Muscle of leg (tissue), 11 donors: Measurements from ENCODE around the gene EPDR1. TPM values are rescaled to one million over a fixed set of nuclear protein-coding genes. Genes with fewer than 3 reads are reported as not detected.
A peak's percentile ranks its signal among the peaks of the same experiment; 100 is the strongest.

Source experiments
- DNase-seq: peaks from one replicate; pipeline ENCODE4 v3.0.0; 2013
- H3K27ac ChIP-seq: one replicate; pipeline ENCODE4 v1.5.1; 2013; ENCODE audit warnings: mild to moderate bottlenecking, low read length, control low read depth
- H3K27me3 ChIP-seq: one replicate; pipeline ENCODE4 v1.6.1; 2013; ENCODE audit warnings: low read length; ENCODE audit not compliant: control insufficient read depth, insufficient read depth
- H3K36me3 ChIP-seq: one replicate; pipeline ENCODE4 v1.6.1; 2013; ENCODE audit warnings: low read length; ENCODE audit not compliant: control insufficient read depth, insufficient read depth
- H3K4me1 ChIP-seq: one replicate; pipeline ENCODE4 v1.6.1; 2013; ENCODE audit warnings: low read length; ENCODE audit not compliant: control insufficient read depth, insufficient read depth
- H3K4me3 ChIP-seq: one replicate; pipeline ENCODE4 v1.5.1; 2013; ENCODE audit warnings: low read length, control low read depth
- H3K9me3 ChIP-seq: replicated peaks from 2 replicates; pipeline ENCODE4 v1.6.1; 2013; ENCODE audit warnings: low read depth, low read length; ENCODE audit not compliant: control insufficient read depth
- WGBS: methylation state at CpG from one replicate; pipeline ENCODE4 v1.1.5; 2013; ENCODE audit warnings: missing lambda C conversion rate; ENCODE audit not compliant: insufficient coverage; 5-methylcytosine and 5-hydroxymethylcytosine counted together
- polyA plus RNA-seq, 8 donors: library from polyadenylated mRNA; unstranded; fragments of 120-200 nt; gene quantifications; one replicate each; pipeline versions ENCODE4 v1.2.1 to v1.2.3, GENCODE V29; 2013; ENCODE audit warnings: inconsistent platforms in 1 of 8, low replicate concordance in 1 of 8; ENCODE audit not compliant: insufficient read length in 8 of 8, insufficient read depth in 1 of 8
- total RNA-seq: library from RNA; stranded (reverse); fragments of 120-200 nt; gene quantifications from one replicate; pipeline ENCODE4 v1.2.4, GENCODE V29; 2013

Gene EPDR1
- total and polyA plus RNA-seq, 9 donors: 57.8 to 108 (median 89.8) TPM

DNA sequence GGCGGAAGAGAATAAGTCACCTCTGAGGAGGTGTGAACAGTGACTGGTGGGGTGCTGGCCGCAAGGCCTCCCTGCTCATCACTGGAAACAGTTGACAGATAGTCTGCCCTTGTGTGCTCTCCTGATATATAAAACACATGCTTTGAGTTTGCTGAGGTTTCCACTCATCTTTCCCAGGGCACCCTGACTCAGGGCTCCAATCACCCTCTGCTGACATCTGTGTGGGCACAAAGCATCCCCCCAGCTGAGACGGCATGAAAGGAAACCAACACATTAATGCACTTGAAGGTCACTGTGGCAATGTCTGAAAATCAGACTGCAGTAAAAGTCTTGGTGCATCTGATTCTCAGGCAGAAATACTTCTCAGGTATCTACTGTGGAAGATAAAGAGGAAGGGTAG is 49.8 kb downstream of the EPDR1 start:
- no peak overlapping the region for H3K4me3 ChIP-seq
- no peaks in the 10 kb centered on the region for H3K36me3 ChIP-seq
- H3K27me3 ChIP-seq: peaks cover 2% of the 10 kb centered on the region
- WGBS: 50% methylated on average over 1 of the region's 3 CpGs
- peaks cover 2% of the 10 kb centered on the region for H3K4me1 ChIP-seq
- no peak overlapping the region for H3K27ac ChIP-seq
- DNase-seq: no peak
- H3K9me3 ChIP-seq: no peaks in the 10 kb centered on the region

DNA sequence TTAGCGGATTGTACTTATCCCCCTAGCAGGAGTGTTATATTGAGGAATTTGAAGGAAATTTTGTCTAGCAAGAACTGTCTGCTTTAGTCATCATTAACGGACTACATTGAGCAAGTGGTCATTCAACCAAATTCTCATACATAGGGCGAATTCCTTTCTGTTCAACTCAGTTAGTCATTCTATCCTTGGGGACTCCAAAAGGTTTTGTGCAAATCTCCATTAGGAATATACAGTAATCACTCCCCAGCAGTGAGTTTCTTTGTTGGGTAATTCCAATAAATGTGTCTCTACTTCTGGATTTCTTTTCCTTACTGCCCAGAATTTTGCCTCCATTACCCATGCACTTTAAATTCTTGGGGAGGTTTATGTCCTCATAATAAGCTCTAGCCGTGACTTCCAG is 51.1 kb downstream of the EPDR1 start:
- H3K27ac ChIP-seq: no peak overlapping the region
- peaks cover 4% of the 10 kb centered on the region for H3K4me1 ChIP-seq
- no peak for DNase-seq
- peaks cover 2% of the 10 kb centered on the region for H3K27me3 ChIP-seq
- WGBS: 78% methylated on average over 1 of the region's 4 CpGs
- H3K36me3 ChIP-seq: no peaks in the 10 kb centered on the region
- H3K9me3 ChIP-seq: no peaks in the 10 kb centered on the region
- no peak overlapping the region for H3K4me3 ChIP-seq

GRCh38 chr7:37973915-37974314 is 53.5 kb downstream of the EPDR1 start:
- Histone ChIP-seq H3K9me3 (no peaks in the 10 kb centered on the region), H3K27me3 (peaks cover 2% of the 10 kb centered on the region), H3K4me1 (peaks cover 4% of the 10 kb centered on the region), H3K36me3 (no peaks in the 10 kb centered on the region), H3K4me3 (no peak overlapping the region), H3K27ac (no peak overlapping the region)
- no CpG with 5 or more reads among the region's 1 CpG for WGBS
- DNase-seq: no peak

- peak; percentile 40 for DNase-seq
- peaks cover 2% of the 10 kb centered on the region for H3K27me3 ChIP-seq
- H3K9me3 ChIP-seq: no peaks in the 10 kb centered on the region
- H3K4me1 ChIP-seq: peaks cover 4% of the 10 kb centered on the region
- H3K4me3 ChIP-seq: no peak overlapping the region
- WGBS: no CpG with 5 or more reads among the region's 4 CpGs
- peak overlapping the region; percentile 29 for H3K27ac ChIP-seq
- H3K36me3 ChIP-seq: no peaks in the 10 kb centered on the region
Observed at GRCh38 chr7:37974711-37975110, 54.3 kb downstream of the EPDR1 start.

DNA sequence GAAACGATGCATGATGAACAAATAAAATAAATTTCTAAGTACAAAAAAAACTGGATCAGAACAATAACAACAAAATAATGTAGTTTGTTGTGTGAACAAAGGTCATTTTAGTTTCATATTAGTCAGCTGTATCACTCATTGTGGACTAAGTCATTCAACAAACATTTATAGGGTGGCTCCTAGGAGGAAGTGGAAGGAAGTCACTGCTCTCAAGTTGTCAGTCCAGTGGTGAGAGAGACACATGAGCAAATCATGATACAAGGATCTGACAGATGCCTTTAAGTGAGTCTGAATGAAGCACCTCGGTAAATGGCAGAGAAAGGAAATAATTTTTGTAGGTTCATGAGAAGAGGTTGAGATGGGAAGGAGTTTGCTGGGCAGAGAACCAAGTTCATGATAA is 56.8 kb downstream of the EPDR1 start:
- DNase-seq: no peak
- WGBS: 70% methylated on average over 1 of the region's 2 CpGs
- H3K9me3 ChIP-seq: no peaks in the 10 kb centered on the region
- H3K27me3 ChIP-seq: no peaks in the 10 kb centered on the region
- H3K27ac ChIP-seq: no peak overlapping the region
- no peaks in the 10 kb centered on the region for H3K36me3 ChIP-seq
- no peak overlapping the region for H3K4me3 ChIP-seq
- H3K4me1 ChIP-seq: peaks cover 4% of the 10 kb centered on the region

DNA sequence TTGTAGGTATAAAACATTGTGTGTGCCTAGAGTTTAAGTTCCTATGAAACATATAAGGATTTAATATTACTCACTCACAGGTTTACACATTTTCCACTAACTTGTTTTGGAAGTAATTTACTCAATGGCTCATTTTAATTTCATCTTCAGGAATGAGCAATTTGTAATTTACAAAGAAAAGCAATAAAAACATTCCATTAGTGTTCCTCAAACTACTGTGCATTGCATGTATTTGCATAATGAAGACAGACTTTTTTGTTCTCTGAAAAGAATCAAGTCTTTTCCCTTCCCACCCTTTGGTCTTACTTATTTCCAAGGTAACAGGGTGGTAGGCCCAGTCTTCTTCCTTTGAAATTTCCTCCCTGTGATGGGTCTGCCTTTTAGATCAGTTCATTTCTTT is 61.2 kb downstream of the EPDR1 start:
- Histone ChIP-seq H3K36me3 (no peaks in the 10 kb centered on the region), H3K27ac (no peak overlapping the region), H3K27me3 (no peaks in the 10 kb centered on the region), H3K9me3 (no peaks in the 10 kb centered on the region), H3K4me3 (no peak overlapping the region), H3K4me1 (peaks cover 7% of the 10 kb centered on the region)
- no peak for DNase-seq

- Histone ChIP-seq H3K4me3 (no peak overlapping the region), H3K36me3 (no peaks in the 10 kb centered on the region), H3K27me3 (no peaks in the 10 kb centered on the region), H3K9me3 (no peaks in the 10 kb centered on the region), H3K4me1 (peaks cover 7% of the 10 kb centered on the region), H3K27ac (no peak overlapping the region)
- WGBS: no CpG with 5 or more reads among the region's 3 CpGs
- DNase-seq: peak; percentile 51
Observed at GRCh38 chr7:37982423-37982822, 62.0 kb downstream of the EPDR1 start.

DNA sequence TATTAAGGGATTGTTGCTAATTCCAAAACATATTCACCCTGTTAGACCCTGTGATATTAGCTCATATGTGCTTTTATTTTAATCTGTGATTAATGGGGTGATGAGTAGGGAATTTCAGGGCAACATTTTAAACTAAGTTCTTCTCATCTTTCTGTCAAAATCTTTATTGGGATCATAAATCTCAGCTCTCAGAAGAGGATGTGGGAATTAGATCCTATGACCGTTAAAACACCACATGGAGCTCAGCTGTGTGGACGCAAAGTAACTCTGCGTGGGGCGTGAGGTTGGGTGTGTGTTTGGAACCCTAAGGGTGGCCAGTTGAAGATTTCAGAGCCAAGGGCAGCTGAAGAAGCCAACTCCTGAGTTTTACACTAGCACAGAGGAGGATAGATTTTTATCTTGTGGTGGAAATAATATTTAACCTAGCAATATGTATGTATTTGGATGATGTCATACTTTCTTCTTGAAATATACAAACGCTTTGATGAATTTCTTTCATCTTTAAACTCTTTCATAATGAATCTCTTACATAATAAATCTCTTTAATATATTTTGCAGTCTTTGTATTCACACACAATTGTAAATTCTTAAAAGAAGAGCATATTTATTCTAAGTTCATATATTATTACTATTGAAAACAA is 64.4 kb downstream of the EPDR1 start:
- Histone ChIP-seq H3K4me3 (no peak overlapping the region), H3K4me1 (peaks cover 7% of the 10 kb centered on the region), H3K27me3 (no peaks in the 10 kb centered on the region), H3K9me3 (no peaks in the 10 kb centered on the region), H3K36me3 (no peaks in the 10 kb centered on the region), H3K27ac (no peak overlapping the region)
- DNase-seq: peak; percentile 52
- WGBS: 69% methylated on average over 3 of the region's 5 CpGs

- H3K4me1 ChIP-seq: peaks cover 7% of the 10 kb centered on the region
- no peak overlapping the region for H3K4me3 ChIP-seq
- H3K27me3 ChIP-seq: no peaks in the 10 kb centered on the region
- no peak overlapping the region for H3K27ac ChIP-seq
- DNase-seq: peak; percentile 62
- WGBS: 28% methylated on average over 2 of the region's 4 CpGs
- no peaks in the 10 kb centered on the region for H3K36me3 ChIP-seq
- H3K9me3 ChIP-seq: no peaks in the 10 kb centered on the region
Observed at GRCh38 chr7:37986908-37987330, 66.5 kb downstream of the EPDR1 start.

- no peak overlapping the region for H3K4me3 ChIP-seq
Observed at GRCh38 chr7:37987732-37988131, 67.3 kb downstream of the EPDR1 start.

More at GRCh38 chr7:37987732-37988131, 67.3 kb downstream of the EPDR1 start:
- no peaks in the 10 kb centered on the region for H3K36me3 ChIP-seq
- WGBS: no CpG with 5 or more reads among the region's 1 CpG
- H3K9me3 ChIP-seq: no peaks in the 10 kb centered on the region
- no peak for DNase-seq
- peaks cover 5% of the 10 kb centered on the region for H3K4me1 ChIP-seq
- no peaks in the 10 kb centered on the region for H3K27me3 ChIP-seq
- H3K27ac ChIP-seq: no peak overlapping the region
